Large intestine (tissue), 3 donors: ENCODE data around the gene GSTA3. TPM values are rescaled to one million over a fixed set of nuclear protein-coding genes. Genes with fewer than 3 reads are reported as not detected.
"Not testable (repeated sequence)": the region's sequence is repeated elsewhere in the genome, so short reads cannot be mapped to it uniquely, and the experiment has no call there.

ENCODE experiments used
- DNase-seq, 2 donors: peaks; one replicate each; pipeline versions ENCODE4 v3.0.0 to v3.0.0-alpha.2; 2013
- H3K27ac ChIP-seq: one replicate; pipeline ENCODE4 v1.5.1; 2013; ENCODE audit warnings: low read length
- H3K27me3 ChIP-seq: 2 replicates; pipeline ENCODE4 v1.6.1; 2013; ENCODE audit warnings: low read length; ENCODE audit not compliant: control insufficient read depth, insufficient read depth
- H3K36me3 ChIP-seq: 2 replicates; pipeline ENCODE4 v1.6.1; 2013; ENCODE audit warnings: low read length; ENCODE audit not compliant: control insufficient read depth, insufficient read depth
- H3K4me1 ChIP-seq: one replicate; pipeline ENCODE4 v1.6.1; 2013; ENCODE audit warnings: low read length; ENCODE audit not compliant: control insufficient read depth, insufficient read depth
- H3K4me3 ChIP-seq: one replicate; pipeline ENCODE4 v1.5.1; 2013; ENCODE audit warnings: low read length
- H3K9me3 ChIP-seq: one replicate; pipeline ENCODE4 v1.6.1; 2013; ENCODE audit warnings: mild to moderate bottlenecking, low read depth, low read length, moderate library complexity; ENCODE audit not compliant: control insufficient read depth
- WGBS: methylation state at CpG from one replicate; pipeline ENCODE4 v1.1.5; 2013; ENCODE audit warnings: low lambda C conversion rate; ENCODE audit not compliant: insufficient coverage; 5-methylcytosine and 5-hydroxymethylcytosine counted together
- polyA plus RNA-seq: library from polyadenylated mRNA; unstranded; fragments of 120-200 nt; gene quantifications from one replicate; pipeline ENCODE4 v1.2.1, GENCODE V29; 2013

GSTA3 gene
- polyA plus RNA-seq, 1 donor: 0.12 TPM

GRCh38 chr6:52914516-52914915 is 5.0 kb upstream of the GSTA3 start:
- no peak for DNase-seq
- Histone ChIP-seq H3K4me3 (no peak overlapping the region), H3K36me3 (no peaks in the 10 kb centered on the region), H3K9me3 (no peaks in the 10 kb centered on the region), H3K4me1 (peaks cover 4% of the 10 kb centered on the region), H3K27ac (no peak overlapping the region), H3K27me3 (no peaks in the 10 kb centered on the region)

DNA sequence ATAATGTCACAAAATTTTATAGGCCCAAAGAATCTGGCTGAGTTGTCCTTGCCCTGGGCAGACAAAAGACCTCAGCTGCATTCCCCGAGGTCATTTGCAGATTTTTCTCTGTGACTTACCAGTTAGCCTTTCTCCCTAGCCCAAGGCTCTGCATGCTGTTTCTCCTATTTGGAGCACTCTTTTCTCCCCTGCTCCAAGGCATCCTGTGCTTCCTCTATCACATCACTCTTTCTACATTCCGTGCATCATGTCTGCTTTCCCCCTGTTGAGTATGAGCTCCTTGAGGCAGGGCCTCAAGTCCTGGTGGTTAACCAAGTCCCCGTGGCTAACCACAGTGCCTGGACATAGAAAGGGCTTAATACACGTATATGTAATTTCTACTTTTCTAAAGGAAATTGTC is 593 bp upstream of the GSTA3 start:
- no peaks in the 10 kb centered on the region for H3K27me3 ChIP-seq

DNA sequence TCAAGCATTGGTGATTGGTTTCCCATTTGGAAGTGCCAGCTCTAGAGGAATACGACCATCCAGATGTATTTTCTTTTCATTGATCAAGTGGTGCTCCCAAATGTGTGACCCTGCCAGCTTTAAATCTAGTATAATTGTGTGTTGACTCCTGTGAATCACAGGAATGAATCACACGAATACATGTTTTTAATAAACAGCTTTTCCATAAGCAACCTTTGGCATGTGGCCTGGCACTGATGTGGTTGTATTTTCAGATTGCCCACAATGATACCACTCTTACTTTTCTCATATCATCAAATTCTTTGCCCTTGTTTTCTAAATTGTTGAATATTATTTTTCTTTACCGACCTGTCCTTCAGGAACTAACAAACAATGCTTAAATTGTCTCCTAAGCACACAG is 367 bp downstream of the GSTA3 start:
- H3K4me1 ChIP-seq: no peaks in the 10 kb centered on the region
- no peak for DNase-seq
- no peaks in the 10 kb centered on the region for H3K27me3 ChIP-seq
- no peak overlapping the region for H3K27ac ChIP-seq
- H3K9me3 ChIP-seq: no peaks in the 10 kb centered on the region
- no peak overlapping the region for H3K4me3 ChIP-seq
- 100% methylated on average over 1 of the region's 3 CpGs for WGBS
- no peaks in the 10 kb centered on the region for H3K36me3 ChIP-seq

More for the DNA sequence above, 593 bp upstream of the GSTA3 start:
- H3K4me1 ChIP-seq: no peaks in the 10 kb centered on the region
- DNase-seq: no peak
- H3K36me3 ChIP-seq: no peaks in the 10 kb centered on the region
- H3K27ac ChIP-seq: no peak overlapping the region
- WGBS: no CpG with 5 or more reads among the region's 4 CpGs
- H3K4me3 ChIP-seq: no peak overlapping the region
- no peaks in the 10 kb centered on the region for H3K9me3 ChIP-seq

GRCh38 chr6:52908526-52908925 is 972 bp downstream of the GSTA3 start:
- H3K4me3 ChIP-seq: no peak overlapping the region
- no peaks in the 10 kb centered on the region for H3K27me3 ChIP-seq
- no peaks in the 10 kb centered on the region for H3K9me3 ChIP-seq
- no peak for DNase-seq
- H3K27ac ChIP-seq: no peak overlapping the region
- H3K36me3 ChIP-seq: no peaks in the 10 kb centered on the region
- no peaks in the 10 kb centered on the region for H3K4me1 ChIP-seq
- 50% methylated on average over 1 of the region's 2 CpGs for WGBS

- H3K36me3 ChIP-seq: no peaks in the 10 kb centered on the region
- no peaks in the 10 kb centered on the region for H3K27me3 ChIP-seq
- no peaks in the 10 kb centered on the region for H3K4me1 ChIP-seq
- 80% methylated on average over 1 of the region's 6 CpGs for WGBS
- H3K4me3 ChIP-seq: no peak overlapping the region
- no peak overlapping the region for H3K27ac ChIP-seq
- DNase-seq: no peak
- H3K9me3 ChIP-seq: no peaks in the 10 kb centered on the region
Observed at GRCh38 chr6:52904562-52905279, 4.8 kb downstream of the GSTA3 start.

- no peak overlapping the region for H3K4me3 ChIP-seq
- H3K9me3 ChIP-seq: no peaks in the 10 kb centered on the region
- DNase-seq: no peak
- no peaks in the 10 kb centered on the region for H3K4me1 ChIP-seq
- 100% methylated on average over 1 of the region's 4 CpGs for WGBS
- no peaks in the 10 kb centered on the region for H3K36me3 ChIP-seq
- H3K27me3 ChIP-seq: no peaks in the 10 kb centered on the region
- H3K27ac ChIP-seq: no peak overlapping the region
Observed at GRCh38 chr6:52900536-52900935, 9.0 kb downstream of the GSTA3 start.

DNA sequence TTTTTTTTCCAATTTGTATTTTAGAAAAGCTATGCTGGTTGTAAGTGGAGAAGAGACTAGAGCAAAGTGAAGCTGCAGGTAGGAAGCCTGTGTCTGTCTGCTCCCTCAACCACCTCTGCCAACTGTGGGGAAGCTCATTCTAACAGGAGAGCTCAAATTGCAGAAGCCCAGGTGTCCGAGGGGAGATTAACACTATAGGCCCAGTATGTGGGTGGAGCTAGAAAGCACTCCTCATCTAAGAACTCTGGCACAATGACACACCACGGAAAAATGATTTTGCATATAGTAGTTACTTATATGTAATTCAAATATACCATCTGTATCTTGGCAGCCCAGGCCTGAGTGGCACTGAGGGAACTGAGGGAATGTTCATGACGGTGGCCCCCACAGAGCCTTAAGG is 13.7 kb downstream of the GSTA3 start:
- H3K36me3 ChIP-seq, H3K4me1 ChIP-seq, H3K27me3 ChIP-seq, H3K4me3 ChIP-seq, H3K27ac ChIP-seq, H3K9me3 ChIP-seq, DNase-seq: not testable (repeated sequence)
- WGBS: no CpG with 5 or more reads among the region's 3 CpGs

GRCh38 chr6:52894285-52894684 is 15.2 kb downstream of the GSTA3 start:
- H3K4me3 ChIP-seq: no peak overlapping the region
- H3K27ac ChIP-seq: no peak overlapping the region
- no peaks in the 10 kb centered on the region for H3K4me1 ChIP-seq
- no peaks in the 10 kb centered on the region for H3K27me3 ChIP-seq
- H3K9me3 ChIP-seq: no peaks in the 10 kb centered on the region
- H3K36me3 ChIP-seq: no peaks in the 10 kb centered on the region
- WGBS: 76% methylated on average over 2 of the region's 2 CpGs
- DNase-seq: no peak

DNA sequence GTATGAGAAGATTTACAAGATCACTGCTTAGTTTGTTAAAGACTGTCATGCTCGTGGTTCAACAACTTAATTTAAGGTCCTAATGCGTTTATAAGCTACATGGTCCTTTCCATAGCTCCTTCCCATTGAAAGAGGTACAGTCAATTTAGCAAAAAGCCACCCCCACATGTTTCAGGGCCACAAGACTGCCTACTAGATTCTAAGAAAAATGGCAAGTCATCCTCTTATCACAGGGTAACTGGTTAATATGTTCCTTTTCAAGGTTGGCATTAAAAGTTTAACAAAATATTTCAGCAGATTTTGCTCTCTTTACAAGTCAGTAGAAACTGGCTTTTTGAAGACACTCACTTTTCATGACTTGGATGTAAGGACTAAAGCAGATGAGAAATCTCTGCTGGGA is 15.7 kb downstream of the GSTA3 start:
- Histone ChIP-seq H3K4me1 (no peaks in the 10 kb centered on the region), H3K36me3 (no peaks in the 10 kb centered on the region), H3K27ac (no peak overlapping the region), H3K27me3 (no peaks in the 10 kb centered on the region), H3K4me3 (no peak overlapping the region), H3K9me3 (no peaks in the 10 kb centered on the region)
- no CpG with 5 or more reads among the region's 2 CpGs for WGBS
- no peak for DNase-seq

DNA sequence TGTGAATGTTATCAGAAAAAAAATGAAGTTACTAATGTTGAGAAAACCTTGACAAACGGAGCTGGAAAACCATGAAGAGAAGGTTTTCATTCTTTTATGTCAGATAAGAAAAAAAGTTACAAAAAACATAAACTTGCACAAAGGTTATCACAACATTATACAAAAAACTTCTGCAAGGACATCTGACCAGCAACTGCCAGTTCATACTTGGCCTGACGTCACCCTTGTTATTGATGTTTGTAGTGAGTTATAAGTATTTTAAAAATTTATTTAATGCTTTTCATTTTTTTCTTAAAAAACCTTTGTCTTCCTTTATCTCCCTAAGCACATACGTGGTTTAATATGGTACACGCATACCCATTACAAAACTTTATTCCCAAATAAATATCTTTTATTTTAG is 16.3 kb downstream of the GSTA3 start:
- Histone ChIP-seq H3K27ac (no peak overlapping the region), H3K4me3 (no peak overlapping the region), H3K9me3 (no peaks in the 10 kb centered on the region), H3K27me3 (no peaks in the 10 kb centered on the region), H3K4me1 (no peaks in the 10 kb centered on the region), H3K36me3 (no peaks in the 10 kb centered on the region)
- WGBS: 83% methylated on average over 4 of the region's 4 CpGs
- DNase-seq: no peak

- no CpG with 5 or more reads among the region's 3 CpGs for WGBS
Observed at GRCh38 chr6:52890018-52890417, 19.5 kb downstream of the GSTA3 start.

More at GRCh38 chr6:52890018-52890417, 19.5 kb downstream of the GSTA3 start:
- no peaks in the 10 kb centered on the region for H3K36me3 ChIP-seq
- H3K4me1 ChIP-seq: no peaks in the 10 kb centered on the region
- no peaks in the 10 kb centered on the region for H3K27me3 ChIP-seq
- no peak for DNase-seq
- H3K4me3 ChIP-seq: no peak overlapping the region
- H3K27ac ChIP-seq: no peak overlapping the region
- H3K9me3 ChIP-seq: no peaks in the 10 kb centered on the region
